Parathyroid adenoma (tissue), 2 donors: ENCODE measurements around the gene TMEM233.

Experiments used
- H2AFZ ChIP-seq: fragments of 300-600 bp; sonication (generic); one replicate; pipeline ENCODE4 v1.7.0; 2017; ENCODE audit warnings: antibody characterized with exemption, mild to moderate bottlenecking
- H3K27ac ChIP-seq: fragments of 300-600 bp; sonication (generic); one replicate; pipeline ENCODE4 v1.7.0; 2017
- H3K27me3 ChIP-seq: fragments of 300-600 bp; sonication (generic); one replicate; pipeline ENCODE4 v1.7.0; 2017; ENCODE audit warnings: low read length; ENCODE audit not compliant: control insufficient read depth, insufficient read depth
- H3K36me3 ChIP-seq: fragments of 300-600 bp; sonication (generic); one replicate; pipeline ENCODE4 v1.7.0; 2017; ENCODE audit warnings: low read length; ENCODE audit not compliant: control insufficient read depth, insufficient read depth
- H3K4me1 ChIP-seq: fragments of 300-600 bp; sonication (generic); one replicate; pipeline ENCODE4 v1.7.0; 2017; ENCODE audit warnings: control low read depth
- H3K4me2 ChIP-seq: fragments of 300-600 bp; sonication (generic); one replicate; pipeline ENCODE4 v1.7.0; 2017; ENCODE audit warnings: low read length
- H3K4me3 ChIP-seq: fragments of 300-600 bp; sonication (generic); one replicate; pipeline ENCODE4 v1.7.0; 2017; ENCODE audit warnings: low read depth, low read length
- H3K79me2 ChIP-seq: fragments of 300-600 bp; sonication (generic); one replicate; pipeline ENCODE4 v1.7.0; 2017; ENCODE audit warnings: control low read depth
- H3K9ac ChIP-seq: fragments of 300-600 bp; sonication (generic); one replicate; pipeline ENCODE4 v1.7.0; 2017; ENCODE audit warnings: mild to moderate bottlenecking
- H3K9me3 ChIP-seq: fragments of 300-600 bp; sonication (generic); one replicate; pipeline ENCODE4 v1.7.0; 2017; ENCODE audit warnings: low read length; ENCODE audit not compliant: control insufficient read depth
- CTCF ChIP-seq: fragments of 300-600 bp; sonication (generic); IDR thresholded peaks from one replicate; pipeline ENCODE4 v1.7.0; 2017; ENCODE audit warnings: antibody characterized with exemption, mild to moderate bottlenecking
- donor health status: primary hyperparathyroidism.

The TMEM233 gene

GRCh38 chr12:119674560-119674959, 81.0 kb downstream of the TMEM233 start:
- no peak for TF ChIP-seq CTCF
- H3K9me3 ChIP-seq, result no peaks in the 10 kb centered on the region
- H3K4me1 ChIP-seq, result peaks cover 4% of the 10 kb centered on the region
- H3K27ac ChIP-seq, result peak overlapping the region; percentile 70
- H3K4me2 ChIP-seq, result no peak overlapping the region
- H3K9ac ChIP-seq, result no peak overlapping the region
- no peaks in the 10 kb centered on the region for H3K27me3 ChIP-seq
- no peak overlapping the region for H3K4me3 ChIP-seq
- H3K79me2 ChIP-seq, result no peaks in the 10 kb centered on the region
- no peak overlapping the region for H2AFZ ChIP-seq
- no peaks in the 10 kb centered on the region for H3K36me3 ChIP-seq

- TF ChIP-seq CTCF, result no peak
- Histone ChIP-seq H3K9me3 (no peaks in the 10 kb centered on the region), H3K4me3 (no peak overlapping the region), H3K4me2 (no peak overlapping the region), H3K79me2 (no peaks in the 10 kb centered on the region), H3K27ac (no peak overlapping the region), H3K27me3 (no peaks in the 10 kb centered on the region), H3K9ac (no peak overlapping the region), H3K36me3 (no peaks in the 10 kb centered on the region), H3K4me1 (no peaks in the 10 kb centered on the region), H2AFZ (no peak overlapping the region)
Measured at GRCh38 chr12:119676022-119676421, 82.4 kb downstream of the TMEM233 start.

GRCh38 chr12:119676573-119676972, 83.0 kb downstream of the TMEM233 start:
- TF ChIP-seq CTCF, result no peak
- no peaks in the 10 kb centered on the region for H3K9me3 ChIP-seq
- H3K4me1 ChIP-seq, result no peaks in the 10 kb centered on the region
- no peak overlapping the region for H3K4me2 ChIP-seq
- H3K27ac ChIP-seq, result no peak overlapping the region
- no peaks in the 10 kb centered on the region for H3K27me3 ChIP-seq
- no peaks in the 10 kb centered on the region for H3K36me3 ChIP-seq
- H3K4me3 ChIP-seq, result no peak overlapping the region
- no peaks in the 10 kb centered on the region for H3K79me2 ChIP-seq
- no peak overlapping the region for H2AFZ ChIP-seq
- H3K9ac ChIP-seq, result no peak overlapping the region

- Histone ChIP-seq H3K36me3 (no peaks in the 10 kb centered on the region), H3K27me3 (no peaks in the 10 kb centered on the region), H3K9ac (no peak overlapping the region), H3K79me2 (no peaks in the 10 kb centered on the region), H3K4me2 (no peak overlapping the region), H3K4me3 (no peak overlapping the region), H2AFZ (no peak overlapping the region), H3K27ac (no peak overlapping the region), H3K9me3 (no peaks in the 10 kb centered on the region), H3K4me1 (peaks cover 12% of the 10 kb centered on the region)
- no peak for TF ChIP-seq CTCF
Measured at GRCh38 chr12:119678459-119678858, 84.9 kb downstream of the TMEM233 start.

- H3K36me3 ChIP-seq, result no peaks in the 10 kb centered on the region
- H3K4me3 ChIP-seq, result no peak overlapping the region
- H3K4me2 ChIP-seq, result no peak overlapping the region
- no peaks in the 10 kb centered on the region for H3K9me3 ChIP-seq
- no peak overlapping the region for H2AFZ ChIP-seq
- no peaks in the 10 kb centered on the region for H3K79me2 ChIP-seq
- H3K27ac ChIP-seq, result no peak overlapping the region
- no peak for TF ChIP-seq CTCF
- no peaks in the 10 kb centered on the region for H3K27me3 ChIP-seq
- H3K9ac ChIP-seq, result no peak overlapping the region
- peaks cover 12% of the 10 kb centered on the region for H3K4me1 ChIP-seq
Measured at GRCh38 chr12:119679081-119679480, 85.5 kb downstream of the TMEM233 start.
